Posterior cingulate gyrus (tissue), 11 donors: ENCODE data around the gene SAMD14.

Source experiments
- DNase-seq, 10 donors: peaks; one replicate each; pipeline versions ENCODE4 v3.0.0 to v3.0.0-alpha.2; 2020 to 2021; ENCODE audit warnings: mixed read lengths in 3 of 10
- intact Hi-C: fragments of 100-400 bp; cut with DNase I; formaldehyde crosslinking; loops from one replicate; pipeline ENCODE4 v1.15.1; 2023

SAMD14 gene

GRCh38 chr17:50102164-50102991 is 27.6 kb downstream of the SAMD14 start:
- peak in 8 of 10 donors; percentile 25 to 92 (median 68) for DNase-seq
- intact Hi-C loops: no loop called here

- intact Hi-C loops: no loop called here
- peak in 5 of 10 donors; percentile 37 to 93 (median 83) for DNase-seq
Measured at GRCh38 chr17:50101346-50102163, 28.4 kb downstream of the SAMD14 start.

- peak in 4 of 10 donors; percentile 43 to 92 (median 66) for DNase-seq
- intact Hi-C loops: no loop called here
Measured at GRCh38 chr17:50100921-50101345, 29.0 kb downstream of the SAMD14 start.

DNA sequence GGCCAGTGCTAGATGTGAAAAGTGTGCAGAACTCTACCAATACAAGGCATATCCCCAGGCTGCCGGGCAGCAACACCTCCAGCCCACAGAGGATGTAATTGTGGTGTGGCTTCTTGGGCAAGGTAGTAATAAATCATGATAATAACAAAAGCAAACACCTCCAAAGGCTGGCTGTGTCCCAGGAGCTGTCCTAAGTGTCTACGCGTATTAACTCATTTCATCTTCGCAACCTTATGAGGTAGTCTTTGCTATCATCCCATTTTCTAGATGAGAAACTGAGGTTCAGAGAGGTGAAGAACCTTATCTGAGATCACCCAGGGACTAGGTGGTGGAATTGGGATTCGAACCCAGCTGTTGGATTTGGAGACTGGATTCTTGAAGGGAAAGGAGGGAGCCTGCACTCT is 29.5 kb downstream of the SAMD14 start:
- intact Hi-C loops: no loop called here
- peak in 2 of 10 donors; percentile 14 to 48 for DNase-seq

DNA sequence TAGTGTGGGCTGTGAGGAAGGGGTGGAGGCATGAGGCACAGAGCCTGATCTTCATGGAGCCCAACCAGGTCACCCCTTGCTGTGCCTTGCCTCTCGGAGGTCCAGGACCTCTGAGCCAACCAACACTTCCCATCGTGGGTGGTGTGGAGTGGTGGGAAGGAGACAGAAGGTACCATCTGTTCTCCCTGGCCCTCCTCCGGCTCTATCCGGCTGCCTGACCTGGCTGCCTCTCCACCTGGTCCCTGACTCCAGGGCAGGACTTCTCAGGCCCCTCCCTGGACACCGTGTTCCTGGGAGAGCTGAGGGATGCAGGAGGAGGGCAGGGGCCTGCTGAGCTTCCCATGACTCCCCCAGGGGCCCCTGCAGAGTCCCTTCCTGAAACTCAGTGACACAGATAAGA is 31.0 kb downstream of the SAMD14 start:
- intact Hi-C loops: no loop called here
- DNase-seq: peak in 2 of 10 donors; percentile 60 to 61

DNA sequence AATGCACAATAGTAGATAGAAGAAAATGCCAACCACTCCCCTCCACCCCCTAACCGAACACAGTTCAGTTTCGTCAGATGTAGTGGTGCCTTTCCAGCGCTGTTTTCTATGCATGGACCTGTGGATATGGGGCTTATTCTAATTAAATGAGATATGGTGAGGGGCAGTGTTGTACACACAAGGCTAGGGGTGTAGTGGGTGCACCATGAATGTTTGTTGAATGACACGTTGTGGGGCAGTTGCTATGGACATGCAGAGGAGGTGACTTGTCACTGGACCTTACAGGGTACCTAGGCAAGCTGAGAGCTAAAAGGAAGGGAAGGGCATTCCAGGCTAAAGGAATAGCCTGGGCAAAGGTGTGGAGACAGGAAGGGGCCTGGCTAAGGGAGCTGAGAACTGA is 31.4 kb downstream of the SAMD14 start:
- no peak for DNase-seq
- intact Hi-C loops: no loop called here

- intact Hi-C loops: no loop called here
- DNase-seq: peak in 1 of 10 donors; percentile 25
Measured at GRCh38 chr17:50097926-50098325, 32.0 kb downstream of the SAMD14 start.

GRCh38 chr17:50097455-50097854 is 32.5 kb downstream of the SAMD14 start:
- intact Hi-C loops: no loop called here

DNA sequence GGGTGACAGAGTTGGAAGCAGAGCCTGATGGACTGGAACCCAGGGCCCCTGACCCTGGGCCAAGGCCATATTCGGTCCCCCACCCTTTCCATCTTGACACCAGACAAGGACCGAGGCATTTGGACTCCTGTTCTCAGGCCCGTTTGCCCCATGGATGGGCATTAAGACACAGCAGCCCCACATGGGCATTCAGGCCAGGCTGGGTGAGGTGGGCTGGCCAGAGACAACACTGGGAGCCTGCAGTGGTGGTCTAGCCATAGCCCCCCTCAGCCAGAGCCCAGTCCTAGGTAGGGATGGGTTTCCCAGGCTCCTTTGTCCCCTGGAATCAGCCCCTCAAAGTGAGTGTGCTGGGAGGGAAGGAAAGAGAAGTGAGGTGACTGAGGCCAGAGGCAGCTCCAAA is 33.2 kb downstream of the SAMD14 start:
- peak in 2 of 10 donors; percentile 46 to 70 for DNase-seq
- intact Hi-C loops: no loop called here

More at GRCh38 chr17:50097455-50097854, 32.5 kb downstream of the SAMD14 start:
- peak in 1 of 10 donors; percentile 45 for DNase-seq

GRCh38 chr17:50096092-50096491 is 33.9 kb downstream of the SAMD14 start:
- intact Hi-C loops: no loop called here
- peak in 3 of 10 donors; percentile 65 to 85 (median 73) for DNase-seq

DNA sequence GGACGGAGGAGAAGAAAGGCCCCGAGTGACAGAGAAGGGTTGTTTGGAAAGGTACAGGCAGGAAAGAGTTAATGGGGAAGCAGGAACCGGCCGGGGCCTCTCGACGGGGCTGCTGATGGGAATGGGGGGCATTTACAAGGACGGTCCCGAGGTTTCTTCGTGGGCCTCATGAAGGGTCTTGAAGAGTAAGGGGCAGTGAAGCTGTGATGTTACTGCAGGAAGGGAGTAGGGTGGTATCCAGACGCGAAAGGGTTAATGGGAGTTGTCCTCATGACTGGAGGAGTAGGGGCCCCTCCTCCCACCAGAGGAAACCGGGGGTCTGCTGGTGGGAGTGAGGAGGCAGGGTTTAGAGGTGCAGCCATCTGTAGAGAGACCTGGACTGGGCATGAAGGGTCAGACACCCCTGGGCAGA is 34.3 kb downstream of the SAMD14 start:
- no peak for DNase-seq
- intact Hi-C loops: loop anchor here (2.0 kb wide), 2 partner anchors 55 to 65 kb away; partner anchors contain the start of gene PPP1R9B

DNA sequence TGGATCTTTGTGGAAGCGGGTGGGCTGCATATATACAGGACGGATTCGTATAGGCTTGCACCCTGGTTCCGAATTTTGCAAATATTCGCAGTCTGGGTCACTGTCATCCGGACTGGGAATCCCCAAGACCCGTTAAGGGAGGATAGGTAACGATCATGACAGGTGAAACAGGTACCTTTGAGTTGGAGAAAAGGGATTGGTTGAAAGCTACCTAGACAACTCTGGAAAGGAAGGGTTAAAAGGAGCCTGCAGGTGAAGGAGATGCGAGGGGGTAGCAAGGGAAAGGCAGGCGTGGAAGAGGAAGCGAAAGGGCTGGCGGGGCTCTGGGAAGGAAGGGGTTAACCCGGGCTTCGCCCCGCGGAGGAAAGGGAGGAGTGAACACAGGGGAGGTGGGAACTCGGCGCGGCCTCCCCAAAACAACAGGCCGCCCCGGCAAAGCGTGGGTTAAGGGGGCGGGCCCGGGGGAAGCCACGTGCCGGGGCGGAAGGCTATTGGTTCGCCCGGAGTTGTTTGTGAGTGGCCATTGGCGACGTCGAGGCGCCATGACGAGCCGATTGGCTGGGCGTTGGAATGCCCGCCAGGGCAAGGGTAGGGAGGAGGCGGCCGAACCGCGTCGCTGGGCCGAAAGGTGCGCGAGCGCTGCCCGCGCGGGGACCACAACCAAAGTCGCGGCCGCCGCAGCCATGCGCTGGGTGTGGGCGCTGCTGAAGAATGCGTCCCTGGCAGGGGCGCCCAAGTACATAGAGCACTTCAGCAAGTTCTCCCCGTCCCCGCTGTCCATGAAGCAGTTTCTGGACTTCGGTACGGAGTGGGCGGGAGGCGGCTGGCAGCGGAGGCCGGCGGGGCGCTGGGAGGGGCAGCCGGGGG is 35.0 kb downstream of the SAMD14 start, which contains the start of gene PDK2:
Gene PDK2, plus strand, starts transcription at position 599 of the 867 bp plus-strand sequence. Its CDS starts 85 bp downstream, at position 684.
- intact Hi-C loops: loop anchor here (2.0 kb wide), 2 partner anchors 56 to 66 kb away; partner anchors contain the start of gene PPP1R9B
- DNase-seq: peak; percentile 93 to 100 (median 96)

GRCh38 chr17:50094243-50094752 is 35.7 kb downstream of the SAMD14 start:
- DNase-seq: peak; percentile 84 to 99 (median 96)
- intact Hi-C loops: loop anchor here (2.0 kb wide), 2 partner anchors 57 to 67 kb away; partner anchors contain the start of gene PPP1R9B

GRCh38 chr17:50093807-50094206 is 36.2 kb downstream of the SAMD14 start:
- DNase-seq: peak in 1 of 10 donors; percentile 1
- intact Hi-C loops: loop anchor here (2.0 kb wide), 2 partner anchors 57 to 67 kb away; partner anchors contain the start of gene PPP1R9B

DNA sequence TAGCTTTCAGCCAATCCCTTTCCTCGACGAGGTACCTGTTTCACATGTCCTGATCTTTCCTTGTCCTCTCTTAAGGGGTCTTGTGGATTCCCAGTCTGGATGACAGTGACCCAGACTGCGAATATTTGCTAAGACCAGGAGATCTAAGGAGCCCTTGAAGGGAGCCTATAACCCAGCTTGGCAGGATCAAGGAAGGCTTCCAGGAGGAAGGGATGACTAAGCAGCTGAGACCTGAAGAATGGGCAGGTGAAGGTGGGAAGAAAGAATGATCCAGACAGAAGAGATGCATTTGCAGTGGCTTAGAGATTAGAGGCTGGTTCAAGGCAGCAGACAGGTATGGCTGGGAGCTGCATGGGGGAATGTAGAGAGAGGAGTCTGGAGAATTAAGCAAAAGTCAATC is 36.7 kb downstream of the SAMD14 start:
- DNase-seq: no peak
- intact Hi-C loops: no loop called here

DNA sequence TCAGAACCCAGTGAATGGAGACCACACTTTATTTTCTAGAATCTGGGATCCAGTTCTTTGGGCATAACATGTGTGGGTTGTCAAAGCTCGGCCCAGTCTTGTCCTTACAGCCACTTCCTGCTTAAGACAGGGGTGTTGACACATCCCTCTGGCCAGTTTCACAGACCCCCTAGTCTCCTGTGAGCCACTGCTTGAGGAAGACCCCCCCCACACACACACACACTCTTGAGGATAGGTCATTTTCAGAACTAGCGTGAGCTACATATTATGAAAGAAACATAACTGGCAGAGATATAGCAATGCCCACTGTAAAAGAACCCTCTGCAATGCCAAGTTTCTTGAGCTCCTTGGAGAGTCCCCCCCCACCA is 38.1 kb downstream of the SAMD14 start:
- intact Hi-C loops: no loop called here
- no peak for DNase-seq

GRCh38 chr17:50090971-50091917 is 38.7 kb downstream of the SAMD14 start:
- peak in 2 of 10 donors; percentile 54 to 57 for DNase-seq
- intact Hi-C loops: no loop called here

DNA sequence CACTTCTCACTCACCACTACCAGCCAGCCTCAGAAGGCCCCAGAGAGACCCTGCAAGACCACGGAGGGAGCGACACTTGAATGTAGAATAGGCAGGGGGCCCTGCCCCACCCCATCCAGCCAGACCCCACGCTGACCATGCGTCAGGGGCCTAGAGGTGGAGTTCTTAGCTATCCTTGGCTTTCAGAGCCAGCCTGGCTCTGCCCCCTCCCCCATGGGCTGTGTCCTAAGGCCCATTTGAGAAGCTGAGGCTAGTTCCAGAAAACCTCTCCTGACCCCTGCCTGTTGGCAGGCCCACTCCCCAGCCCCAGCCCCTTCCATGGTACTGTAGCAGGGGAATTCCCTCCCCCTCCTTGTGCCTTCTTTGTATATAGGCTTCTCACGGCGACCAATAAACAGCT is 39.9 kb downstream of the SAMD14 start:
- intact Hi-C loops: no loop called here
- peak in 2 of 10 donors; percentile 20 to 52 for DNase-seq
